Fibroblast of skin of right quadriceps (primary cell): Measurements from ENCODE around the gene COL8A2.

ENCODE experiments used
- DNase-seq: peaks from one replicate; pipeline ENCODE4 v3.0.0-alpha.2; 2013

COL8A2 gene

GRCh38 chr1:36088577-36089392 lies 36.2 kb downstream of the COL8A2 start, which contains the start of gene ADPRS:
TSS of gene ADPRS (plus strand) at chr1:36088892. CDS start at chr1:36088905, 13 bp downstream.
- peak; percentile 87 for DNase-seq

GRCh38 chr1:36088265-36088576 lies 36.8 kb downstream of the COL8A2 start:
- no peak for DNase-seq

GRCh38 chr1:36087233-36088123 lies 37.5 kb downstream of the COL8A2 start:
- no peak for DNase-seq

GRCh38 chr1:36086529-36087232 lies 38.3 kb downstream of the COL8A2 start:
- DNase-seq: no peak

- DNase-seq: no peak
These were observed 39.1 kb downstream of the COL8A2 start for GRCh38 chr1:36085686-36086526.

GRCh38 chr1:36085126-36085525 lies 39.9 kb downstream of the COL8A2 start:
- no peak for DNase-seq

GRCh38 chr1:36084497-36085115 lies 40.4 kb downstream of the COL8A2 start:
- DNase-seq: no peak

- peak; percentile 53 for DNase-seq
These were observed 41.2 kb downstream of the COL8A2 start, which contains the start of gene TEKT2 for GRCh38 chr1:36083635-36084496. TSS of gene TEKT2 (plus strand) at chr1:36084094. CDS start at chr1:36084922, 828 bp downstream.

- no peak for DNase-seq
These were observed 41.8 kb downstream of the COL8A2 start for GRCh38 chr1:36083219-36083618.

GRCh38 chr1:36081926-36082485 lies 43.0 kb downstream of the COL8A2 start:
- no peak for DNase-seq

GRCh38 chr1:36080801-36081200 lies 44.2 kb downstream of the COL8A2 start:
- no peak for DNase-seq

- no peak for DNase-seq
These were observed 44.8 kb downstream of the COL8A2 start for GRCh38 chr1:36080236-36080635.

GRCh38 chr1:36076979-36077573 lies 47.9 kb downstream of the COL8A2 start:
- no peak for DNase-seq

- DNase-seq: no peak
These were observed 54.7 kb downstream of the COL8A2 start for GRCh38 chr1:36070349-36070748.

GRCh38 chr1:36068866-36069265 lies 56.2 kb downstream of the COL8A2 start:
- DNase-seq: no peak

GRCh38 chr1:36067871-36068270 lies 57.2 kb downstream of the COL8A2 start:
- DNase-seq: no peak

GRCh38 chr1:36062315-36062714 lies 62.7 kb downstream of the COL8A2 start:
- no peak for DNase-seq

- DNase-seq: no peak
These were observed 69.3 kb downstream of the COL8A2 start for GRCh38 chr1:36055706-36056105.

GRCh38 chr1:36053978-36054377 lies 71.0 kb downstream of the COL8A2 start:
- no peak for DNase-seq

- no peak for DNase-seq
These were observed 73.2 kb downstream of the COL8A2 start for GRCh38 chr1:36051821-36052220.
